OCI-LY3 (cell line): ENCODE results near the gene DOK5.

Experiments used
- H2AFZ ChIP-seq: fragments of 200-600, 300-600 bp; shearing (Covaris generic); 2 replicates; pipeline ENCODE4 v1.6.0; 2014; ENCODE audit warnings: antibody characterized with exemption, low read depth, low read length
- H3K27ac ChIP-seq: fragments of 200-600, 300-600 bp; sonication (generic); 2 replicates; pipeline ENCODE4 v1.5.1; 2014; ENCODE audit warnings: mild to moderate bottlenecking, low read length, moderate library complexity, mixed read lengths
- H3K27me3 ChIP-seq: fragments of 200-600, 300-600 bp; sonication (generic); 2 replicates; pipeline ENCODE4 v1.6.1; 2014; ENCODE audit warnings: low read depth, low read length, mixed read lengths
- H3K36me3 ChIP-seq: fragments of 200-600, 300-600 bp; sonication (generic); replicated peaks from 2 replicates; pipeline ENCODE3; 2014; ENCODE audit warnings: low read depth, low read length, mixed read lengths
- H3K4me1 ChIP-seq: fragments of 300-600, 200-600 bp; sonication (generic); 2 replicates; pipeline ENCODE4 v1.6.1; 2014; ENCODE audit warnings: low read length, mixed read lengths
- H3K4me2 ChIP-seq: fragments of 200-600, 300-600 bp; sonication (generic); 2 replicates; pipeline ENCODE4 v1.6.1; 2014; ENCODE audit warnings: low read length, mixed read lengths
- H3K4me3 ChIP-seq: fragments of 300-600, 200-600 bp; sonication (generic); 2 replicates; pipeline ENCODE4 v1.5.1; 2014; ENCODE audit warnings: antibody characterized with exemption, mild to moderate bottlenecking, low read length, moderate library complexity
- H3K79me2 ChIP-seq: fragments of 300-600, 200-600 bp; shearing (Covaris generic); 2 replicates; pipeline ENCODE4 v1.6.1; 2014; ENCODE audit warnings: mild to moderate bottlenecking, low read length, mixed read lengths
- H3K9ac ChIP-seq: fragments of 300-600, 200-600 bp; shearing (Covaris generic); 2 replicates; pipeline ENCODE4 v1.6.0; 2014; ENCODE audit warnings: mild to moderate bottlenecking, low read length, moderate library complexity
- H3K9me3 ChIP-seq: fragments of 200-600, 300-600 bp; shearing (Covaris generic); 2 replicates; pipeline ENCODE4 v1.6.1; 2014; ENCODE audit warnings: low read length, mixed read lengths; ENCODE audit not compliant: insufficient read depth
- H4K20me1 ChIP-seq: fragments of 200-600, 300-600 bp; sonication (generic); 2 replicates; pipeline ENCODE4 v1.6.1; 2016; ENCODE audit warnings: low read length, mixed read lengths; ENCODE audit not compliant: insufficient read depth
- EZH2phosphoT487 ChIP-seq: fragments of 200-600 bp; shearing (Covaris generic); IDR thresholded peaks from 2 replicates; pipeline ENCODE4 v1.6.1; 2018; ENCODE audit warnings: antibody characterized with exemption, mixed run types, low read depth
- TF ChIP-seq, protein P1 (sequence below): fragments of 200-600, 300-600 bp; sonication (generic); IDR thresholded peaks from 2 replicates; pipeline ENCODE4 v1.5.1; 2014; ENCODE audit warnings: antibody characterized with exemption, low read length, low read depth

DOK5 gene

DNA sequence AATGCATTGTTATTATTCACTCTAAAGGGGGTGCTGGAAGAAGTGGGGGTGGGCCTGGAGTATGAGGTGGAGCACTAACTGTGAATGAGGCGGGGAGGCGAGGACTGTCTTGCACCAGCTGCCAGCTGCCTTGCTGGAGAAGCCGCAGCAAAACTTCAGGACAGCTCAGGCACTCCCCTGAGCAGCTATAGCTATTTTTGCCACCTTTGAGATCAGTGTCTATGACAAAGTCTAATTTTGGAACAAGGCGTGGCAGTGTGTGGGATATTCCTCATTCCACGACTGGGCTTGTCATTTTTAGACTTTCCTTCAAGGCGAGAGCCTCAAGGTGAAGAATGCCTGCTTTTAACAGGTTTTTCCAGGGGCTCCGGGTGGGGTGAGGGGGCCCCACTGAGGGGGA lies 143.8 kb downstream of the DOK5 start:
- Histone ChIP-seq H3K79me2 (no peaks in the 10 kb centered on the region), H3K4me2 (no peak overlapping the region), H3K4me3 (no peak overlapping the region), H3K36me3 (no peaks in the 10 kb centered on the region), H3K9ac (no peak overlapping the region), H3K27me3 (0 out of 2 replicates have a peak, but pooled peaks cover 6% of the 10 kb centered on the region), H2AFZ (no peak overlapping the region), H3K4me1 (no peaks in the 10 kb centered on the region), H3K9me3 (no peaks in the 10 kb centered on the region), H4K20me1 (no peaks in the 10 kb centered on the region), H3K27ac (no peak overlapping the region)
- no peak for TF ChIP-seq EZH2phosphoT487
- TF ChIP-seq, protein P1, sequence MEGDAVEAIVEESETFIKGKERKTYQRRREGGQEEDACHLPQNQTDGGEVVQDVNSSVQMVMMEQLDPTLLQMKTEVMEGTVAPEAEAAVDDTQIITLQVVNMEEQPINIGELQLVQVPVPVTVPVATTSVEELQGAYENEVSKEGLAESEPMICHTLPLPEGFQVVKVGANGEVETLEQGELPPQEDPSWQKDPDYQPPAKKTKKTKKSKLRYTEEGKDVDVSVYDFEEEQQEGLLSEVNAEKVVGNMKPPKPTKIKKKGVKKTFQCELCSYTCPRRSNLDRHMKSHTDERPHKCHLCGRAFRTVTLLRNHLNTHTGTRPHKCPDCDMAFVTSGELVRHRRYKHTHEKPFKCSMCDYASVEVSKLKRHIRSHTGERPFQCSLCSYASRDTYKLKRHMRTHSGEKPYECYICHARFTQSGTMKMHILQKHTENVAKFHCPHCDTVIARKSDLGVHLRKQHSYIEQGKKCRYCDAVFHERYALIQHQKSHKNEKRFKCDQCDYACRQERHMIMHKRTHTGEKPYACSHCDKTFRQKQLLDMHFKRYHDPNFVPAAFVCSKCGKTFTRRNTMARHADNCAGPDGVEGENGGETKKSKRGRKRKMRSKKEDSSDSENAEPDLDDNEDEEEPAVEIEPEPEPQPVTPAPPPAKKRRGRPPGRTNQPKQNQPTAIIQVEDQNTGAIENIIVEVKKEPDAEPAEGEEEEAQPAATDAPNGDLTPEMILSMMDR = no peak

DNA sequence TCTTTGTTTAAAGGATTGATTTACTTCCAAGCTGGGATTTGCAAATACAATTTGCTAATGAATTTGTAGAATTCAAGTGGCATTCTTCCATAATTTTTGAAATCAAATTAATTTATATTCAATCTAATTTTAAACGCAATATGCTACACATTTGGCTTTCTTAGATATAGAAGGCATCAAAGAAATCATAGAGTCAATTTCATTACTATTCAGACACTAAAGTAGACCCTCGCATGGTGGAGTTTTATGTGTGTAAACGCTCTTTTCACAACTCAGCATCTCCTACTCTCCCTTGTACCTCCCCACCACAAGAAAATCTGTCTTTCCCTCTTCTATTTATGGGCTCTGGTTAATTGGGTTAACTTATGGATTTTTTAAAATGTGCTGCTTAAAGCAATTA lies 144.3 kb downstream of the DOK5 start:
- Histone ChIP-seq H2AFZ (no peak overlapping the region), H3K9ac (no peak overlapping the region), H3K4me2 (no peak overlapping the region), H4K20me1 (no peaks in the 10 kb centered on the region), H3K4me1 (no peaks in the 10 kb centered on the region), H3K27me3 (0 out of 2 replicates have a peak, but pooled peaks cover 6% of the 10 kb centered on the region), H3K4me3 (no peak overlapping the region), H3K79me2 (no peaks in the 10 kb centered on the region), H3K27ac (no peak overlapping the region), H3K9me3 (no peaks in the 10 kb centered on the region), H3K36me3 (no peaks in the 10 kb centered on the region)
- TF ChIP-seq, protein P1 = no peak
- no peak for TF ChIP-seq EZH2phosphoT487

DNA sequence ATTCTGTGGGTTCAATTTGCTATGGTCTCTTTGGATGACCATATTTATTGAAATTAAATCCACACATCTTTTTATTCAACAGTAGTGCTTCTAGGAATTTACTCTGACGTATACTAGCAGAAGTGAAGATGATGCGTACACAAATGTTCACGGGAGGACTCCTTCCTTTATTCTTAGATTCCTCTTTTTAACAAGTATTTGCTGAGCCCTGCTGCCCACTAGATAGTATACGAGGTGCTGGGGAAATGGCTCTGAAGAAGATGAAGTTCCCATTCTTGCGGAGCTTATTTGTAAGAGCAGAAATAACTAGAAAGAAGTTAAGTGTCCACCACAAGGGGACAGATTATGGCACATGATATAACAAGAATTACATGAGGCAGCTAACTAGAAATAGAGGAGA lies 145.2 kb downstream of the DOK5 start:
- 0 out of 2 replicates have a peak, but pooled peaks cover 6% of the 10 kb centered on the region for H3K27me3 ChIP-seq
- H3K27ac ChIP-seq = no peak overlapping the region
- no peaks in the 10 kb centered on the region for H3K79me2 ChIP-seq
- no peaks in the 10 kb centered on the region for H4K20me1 ChIP-seq
- no peak overlapping the region for H3K4me3 ChIP-seq
- TF ChIP-seq, protein P1 = peak; percentile 4; the same call in 1 of the 2 replicates
- TF ChIP-seq EZH2phosphoT487 = no peak
- H3K9ac ChIP-seq = no peak overlapping the region
- H3K4me1 ChIP-seq = no peaks in the 10 kb centered on the region
- no peaks in the 10 kb centered on the region for H3K36me3 ChIP-seq
- H3K4me2 ChIP-seq = no peak overlapping the region
- no peaks in the 10 kb centered on the region for H3K9me3 ChIP-seq
- no peak overlapping the region for H2AFZ ChIP-seq

DNA sequence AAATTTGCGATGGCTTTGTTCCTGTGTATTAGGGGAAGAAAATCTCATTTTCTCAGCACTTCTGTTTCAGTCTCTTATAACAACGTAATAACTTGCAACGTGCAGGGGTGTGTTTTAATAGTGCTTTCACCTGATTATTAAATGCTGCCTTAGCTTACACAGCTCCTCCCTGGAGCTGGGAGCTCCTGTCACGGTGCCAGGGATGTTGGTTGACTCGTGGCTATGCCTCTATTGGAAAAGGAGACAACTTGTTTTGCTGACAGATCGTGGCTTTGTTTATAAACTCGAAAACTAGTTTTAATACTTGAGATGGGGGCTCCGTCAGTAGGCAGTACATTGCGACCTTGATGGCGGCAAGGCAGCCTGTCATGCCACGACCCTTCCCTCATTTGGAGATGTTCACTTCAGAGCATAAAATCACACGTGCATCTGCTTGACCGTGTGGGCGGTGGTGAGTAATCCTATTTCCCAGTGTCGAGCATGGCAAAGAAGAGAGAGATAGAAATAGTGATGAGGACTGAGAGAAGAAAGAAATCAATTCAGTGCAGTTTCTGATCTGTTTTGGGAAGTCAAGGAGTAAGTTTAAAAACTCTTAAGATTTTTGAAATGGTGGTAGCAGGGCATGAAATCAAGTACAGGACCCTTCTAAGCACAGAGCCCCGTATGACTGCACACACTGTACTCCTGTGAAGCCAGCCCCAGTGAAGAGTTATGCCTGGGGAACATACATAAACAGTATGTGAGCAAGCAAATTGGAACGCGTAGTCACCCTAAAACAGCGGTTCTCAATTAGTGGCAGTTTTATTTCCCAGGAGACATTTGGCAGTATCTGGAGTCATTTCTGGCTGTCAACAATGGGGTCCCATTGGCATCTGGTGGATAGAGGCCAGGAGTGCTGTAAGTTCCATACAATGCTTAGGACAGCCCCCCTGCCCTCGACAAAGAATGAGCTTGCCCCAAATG lies 147.2 kb downstream of the DOK5 start:
- H3K9me3 ChIP-seq = no peaks in the 10 kb centered on the region
- H3K4me1 ChIP-seq = no peaks in the 10 kb centered on the region
- no peaks in the 10 kb centered on the region for H3K36me3 ChIP-seq
- 0 out of 2 replicates have a peak, but pooled peaks cover 6% of the 10 kb centered on the region for H3K27me3 ChIP-seq
- no peak for TF ChIP-seq EZH2phosphoT487
- TF ChIP-seq, protein P1 = no peak
- no peaks in the 10 kb centered on the region for H4K20me1 ChIP-seq
- no peak overlapping the region for H3K27ac ChIP-seq
- H3K4me3 ChIP-seq = no peak overlapping the region
- no peak overlapping the region for H2AFZ ChIP-seq
- H3K79me2 ChIP-seq = no peaks in the 10 kb centered on the region
- H3K9ac ChIP-seq = no peak overlapping the region
- no peak overlapping the region for H3K4me2 ChIP-seq
